Coronary artery (tissue), 2 donors: ENCODE results near the gene COA4.

Source experiments
- DNase-seq: peaks from one replicate; pipeline ENCODE4 v3.0.0-alpha.2; 2017; ENCODE audit warnings: low spot score
- H3K27ac ChIP-seq, 2 donors: fragments of 200-600 bp; sonication (generic); one replicate each; pipeline ENCODE4 v1.5.1; 2016 to 2019
- H3K4me3 ChIP-seq: fragments of 200-600 bp; sonication (generic); 2 replicates; pipeline ENCODE4 v1.5.1; 2016; ENCODE audit warnings: mild to moderate bottlenecking, moderate library complexity
- TF ChIP-seq, protein P1 (sequence below): fragments of 200-600 bp; sonication (generic); IDR thresholded peaks from one replicate; pipeline ENCODE4 v1.5.1; 2019; ENCODE audit warnings: antibody characterized with exemption

The COA4 gene

DNA sequence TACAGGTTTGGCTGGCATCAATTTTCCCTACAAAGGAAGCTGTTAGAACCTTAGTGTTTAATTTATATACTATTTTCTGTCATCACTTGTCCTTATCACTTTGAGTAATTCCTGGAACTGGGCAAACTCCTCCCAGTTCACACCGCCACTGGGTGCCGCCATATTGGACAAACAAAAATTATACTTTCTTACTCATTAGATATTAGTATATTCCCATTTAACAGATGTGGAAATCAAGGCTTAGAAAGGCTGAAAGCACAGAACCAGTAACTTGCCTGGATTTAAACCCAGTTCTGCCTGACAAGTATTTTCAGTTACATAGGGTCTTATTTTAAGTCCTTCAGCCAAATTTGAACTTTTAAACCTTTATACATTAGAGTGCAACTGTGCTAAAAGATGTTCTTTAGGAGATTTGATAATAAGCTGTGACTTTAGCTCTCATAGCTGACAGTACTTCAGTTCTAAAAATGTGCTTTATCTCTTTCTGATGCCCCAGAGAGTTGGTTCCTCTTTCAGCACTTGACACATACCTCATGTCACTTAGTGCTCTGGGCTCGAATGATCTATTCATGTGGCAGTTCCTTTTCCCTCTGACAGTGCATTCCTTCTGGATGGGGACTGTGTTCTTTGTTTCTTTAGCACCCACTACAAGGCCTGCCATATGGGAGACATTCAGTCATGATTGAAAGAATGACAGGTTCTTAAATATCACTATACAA is 25.4 kb downstream of the COA4 start:
- DNase-seq: no peak
- TF ChIP-seq, protein P1, sequence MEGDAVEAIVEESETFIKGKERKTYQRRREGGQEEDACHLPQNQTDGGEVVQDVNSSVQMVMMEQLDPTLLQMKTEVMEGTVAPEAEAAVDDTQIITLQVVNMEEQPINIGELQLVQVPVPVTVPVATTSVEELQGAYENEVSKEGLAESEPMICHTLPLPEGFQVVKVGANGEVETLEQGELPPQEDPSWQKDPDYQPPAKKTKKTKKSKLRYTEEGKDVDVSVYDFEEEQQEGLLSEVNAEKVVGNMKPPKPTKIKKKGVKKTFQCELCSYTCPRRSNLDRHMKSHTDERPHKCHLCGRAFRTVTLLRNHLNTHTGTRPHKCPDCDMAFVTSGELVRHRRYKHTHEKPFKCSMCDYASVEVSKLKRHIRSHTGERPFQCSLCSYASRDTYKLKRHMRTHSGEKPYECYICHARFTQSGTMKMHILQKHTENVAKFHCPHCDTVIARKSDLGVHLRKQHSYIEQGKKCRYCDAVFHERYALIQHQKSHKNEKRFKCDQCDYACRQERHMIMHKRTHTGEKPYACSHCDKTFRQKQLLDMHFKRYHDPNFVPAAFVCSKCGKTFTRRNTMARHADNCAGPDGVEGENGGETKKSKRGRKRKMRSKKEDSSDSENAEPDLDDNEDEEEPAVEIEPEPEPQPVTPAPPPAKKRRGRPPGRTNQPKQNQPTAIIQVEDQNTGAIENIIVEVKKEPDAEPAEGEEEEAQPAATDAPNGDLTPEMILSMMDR: no peak
- H3K27ac ChIP-seq: no peak overlapping the region

DNA sequence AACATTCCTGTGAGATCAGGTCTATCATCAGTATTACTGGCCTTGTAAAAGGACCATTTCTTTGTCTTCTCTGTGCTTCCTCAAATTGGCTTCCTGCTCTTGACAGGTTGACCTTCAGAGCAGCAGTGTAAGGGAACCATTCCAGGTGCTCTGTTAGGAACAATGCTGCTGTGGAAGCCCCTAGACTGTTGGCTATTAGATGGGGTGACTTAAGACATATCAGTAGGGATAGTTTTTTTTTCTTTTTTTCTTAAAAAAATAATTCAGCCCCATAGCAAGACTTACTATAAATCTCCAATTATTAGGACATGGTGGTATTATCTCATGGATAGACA is 37.6 kb downstream of the COA4 start:
- DNase-seq: no peak
- H3K27ac ChIP-seq: no peak overlapping the region
- H3K4me3 ChIP-seq: no peak overlapping the region
- TF ChIP-seq, protein P1: no peak

More for the DNA sequence above, 25.4 kb downstream of the COA4 start:
- no peak overlapping the region for H3K4me3 ChIP-seq

DNA sequence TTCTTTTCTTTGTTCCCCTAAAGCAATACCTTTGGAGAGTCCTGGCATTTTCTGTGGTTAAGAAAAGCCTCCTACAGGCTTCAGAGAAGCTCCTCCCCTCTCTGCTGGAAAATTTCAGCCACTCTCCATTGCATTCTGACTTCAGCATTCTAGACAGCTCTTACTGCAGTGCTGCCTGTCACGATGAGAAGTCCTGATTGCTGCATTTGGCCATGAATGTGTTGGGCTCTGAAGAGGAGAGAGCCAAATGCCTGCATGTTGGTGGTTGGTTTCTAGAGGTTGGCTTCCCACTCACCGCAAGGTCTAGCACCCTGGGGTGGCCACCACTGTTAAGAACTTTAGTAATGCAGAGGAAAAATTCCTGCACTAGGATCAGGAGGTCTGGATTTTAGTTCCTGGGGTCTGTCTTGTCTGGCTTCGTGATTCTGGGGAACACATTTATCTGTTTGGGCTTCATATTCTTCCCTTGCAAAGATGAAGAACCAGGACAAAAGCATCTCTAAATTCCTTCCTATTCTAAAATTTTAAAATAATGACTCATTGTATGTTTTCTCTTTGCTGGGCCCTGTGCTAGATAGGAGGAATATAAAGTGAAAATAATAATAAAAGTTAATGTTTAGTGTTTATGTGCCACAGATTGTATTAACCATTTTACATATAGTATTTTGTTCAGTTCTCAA is 38.1 kb downstream of the COA4 start:
- TF ChIP-seq, protein P1: no peak
- Histone ChIP-seq H3K4me3 (no peak overlapping the region), H3K27ac (no peak overlapping the region)
- no peak for DNase-seq

DNA sequence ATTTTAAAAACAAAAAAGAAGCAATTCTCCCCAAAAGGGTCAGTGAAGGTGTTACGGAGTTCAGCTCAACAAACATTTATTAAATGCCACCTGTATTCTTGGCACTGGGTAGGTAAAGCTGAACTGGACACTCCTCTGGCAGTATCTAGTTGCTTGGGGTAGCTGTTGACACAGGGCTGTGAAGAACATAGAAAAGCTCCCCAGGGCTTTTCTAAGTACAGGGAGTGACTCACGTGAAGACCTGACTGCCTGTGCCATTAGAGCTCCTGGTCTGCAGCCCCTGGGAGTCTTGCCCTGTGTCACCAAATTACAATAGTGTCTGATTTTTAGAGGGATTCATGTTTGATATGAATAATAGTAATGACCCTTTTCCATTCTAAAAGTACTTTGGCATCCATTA is 43.6 kb downstream of the COA4 start:
- TF ChIP-seq, protein P1: no peak
- no peak overlapping the region for H3K4me3 ChIP-seq
- H3K27ac ChIP-seq: no peak overlapping the region
- no peak for DNase-seq

DNA sequence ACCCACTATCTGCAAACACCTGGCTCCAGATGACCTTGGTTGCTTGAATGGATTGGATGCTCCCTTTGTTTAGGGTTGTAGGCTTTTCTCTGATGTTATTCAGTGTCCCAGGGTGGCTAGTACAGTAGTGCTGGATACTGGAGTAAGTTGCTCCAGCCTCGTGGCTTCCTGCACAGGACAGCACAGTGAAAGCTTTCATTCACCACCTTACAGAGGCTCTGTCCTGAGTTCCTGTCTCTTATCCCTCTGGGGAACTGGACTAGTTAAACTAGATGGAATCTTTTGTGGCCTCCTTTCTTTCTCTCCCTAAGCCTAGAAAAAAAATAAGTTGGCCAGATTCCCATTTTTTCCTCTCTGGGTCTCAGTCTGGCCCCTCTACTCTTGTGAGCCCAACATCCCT is 46.4 kb downstream of the COA4 start:
- TF ChIP-seq, protein P1: no peak
- no peak for DNase-seq
- Histone ChIP-seq H3K27ac (no peak overlapping the region), H3K4me3 (no peak overlapping the region)
